Left ventricle myocardium inferior (tissue), 1 donor: Measurements from ENCODE around the gene AWAT2. TPM values are rescaled to one million over a fixed set of nuclear protein-coding genes. Genes with fewer than 3 reads are reported as not detected.

ENCODE experiments used
- DNase-seq: peaks from one replicate; pipeline ENCODE4 v3.0.0-alpha.2; 2020
- H3K27ac ChIP-seq: fragments of 200-600 bp; replicated peaks from 2 replicates; pipeline ENCODE4 v1.8.0; 2021
- H3K27me3 ChIP-seq: fragments of 200-600 bp; 2 replicates; pipeline ENCODE4 v1.8.0; 2021; ENCODE audit warnings: low read depth
- H3K36me3 ChIP-seq: fragments of 200-600 bp; 2 replicates; pipeline ENCODE4 v1.8.0; 2021
- H3K4me1 ChIP-seq: fragments of 200-600 bp; 2 replicates; pipeline ENCODE4 v1.8.0; 2021
- H3K4me3 ChIP-seq: fragments of 200-600 bp; 2 replicates; pipeline ENCODE4 v1.8.0; 2021; ENCODE audit warnings: mild to moderate bottlenecking, moderate library complexity
- H3K9me3 ChIP-seq: fragments of 200-600 bp; replicated peaks from 2 replicates; pipeline ENCODE4 v1.8.0; 2021
- intact Hi-C: fragments of 100-400 bp; cut with micrococcal nuclease; formaldehyde crosslinking; loops from one replicate; pipeline ENCODE4 v1.11.0; 2022
- total RNA-seq: library from RNA; stranded (reverse); fragmentation: NEBNext Ultra II Directional; extraction: Animal tissue kit (Norgen Biotek cat#: 25700); gene quantifications from one replicate; pipeline ENCODE4 v1.2.1, GENCODE V29; 2021
- TF ChIP-seq, protein P1 (sequence below): fragments of 200-600 bp; IDR thresholded peaks from 2 replicates; pipeline ENCODE4 v1.8.0; 2021; ENCODE audit warnings: antibody characterized with exemption, mild to moderate bottlenecking, borderline replicate concordance
- donor health status: DM: no; HTN: yes; CAD: no; lungs with severe emphysema.

AWAT2 gene
- total RNA-seq, 1 donor from 2014 or later: not detected

DNA sequence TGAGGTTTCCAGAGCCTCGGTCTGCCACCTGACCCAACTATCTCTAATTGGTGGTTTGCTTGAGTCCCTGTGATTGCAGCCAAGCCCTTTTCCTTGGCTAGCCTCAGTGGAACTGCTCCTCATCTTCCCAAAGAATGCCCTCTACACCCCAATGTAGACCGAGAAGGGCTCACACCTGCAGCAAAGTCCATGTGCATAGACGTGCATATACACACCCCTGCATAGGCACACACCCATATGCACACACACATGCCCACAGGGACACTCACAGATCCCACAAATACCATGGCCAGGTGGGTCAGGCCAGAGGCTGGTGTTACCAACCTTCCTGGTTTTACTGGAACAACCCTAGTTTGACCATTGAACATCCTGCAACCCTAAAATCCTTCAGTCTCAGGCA, 332 bp downstream of the AWAT2 start:
- no peaks in the 10 kb centered on the region for H3K4me1 ChIP-seq
- H3K36me3 ChIP-seq: no peaks in the 10 kb centered on the region
- TF ChIP-seq, protein P1, sequence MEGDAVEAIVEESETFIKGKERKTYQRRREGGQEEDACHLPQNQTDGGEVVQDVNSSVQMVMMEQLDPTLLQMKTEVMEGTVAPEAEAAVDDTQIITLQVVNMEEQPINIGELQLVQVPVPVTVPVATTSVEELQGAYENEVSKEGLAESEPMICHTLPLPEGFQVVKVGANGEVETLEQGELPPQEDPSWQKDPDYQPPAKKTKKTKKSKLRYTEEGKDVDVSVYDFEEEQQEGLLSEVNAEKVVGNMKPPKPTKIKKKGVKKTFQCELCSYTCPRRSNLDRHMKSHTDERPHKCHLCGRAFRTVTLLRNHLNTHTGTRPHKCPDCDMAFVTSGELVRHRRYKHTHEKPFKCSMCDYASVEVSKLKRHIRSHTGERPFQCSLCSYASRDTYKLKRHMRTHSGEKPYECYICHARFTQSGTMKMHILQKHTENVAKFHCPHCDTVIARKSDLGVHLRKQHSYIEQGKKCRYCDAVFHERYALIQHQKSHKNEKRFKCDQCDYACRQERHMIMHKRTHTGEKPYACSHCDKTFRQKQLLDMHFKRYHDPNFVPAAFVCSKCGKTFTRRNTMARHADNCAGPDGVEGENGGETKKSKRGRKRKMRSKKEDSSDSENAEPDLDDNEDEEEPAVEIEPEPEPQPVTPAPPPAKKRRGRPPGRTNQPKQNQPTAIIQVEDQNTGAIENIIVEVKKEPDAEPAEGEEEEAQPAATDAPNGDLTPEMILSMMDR: no peak
- no peak overlapping the region for H3K27ac ChIP-seq
- no peak overlapping the region for H3K4me3 ChIP-seq
- intact Hi-C loops: no loop called here
- H3K9me3 ChIP-seq: no peaks in the 10 kb centered on the region
- DNase-seq: no peak
- H3K27me3 ChIP-seq: no peaks in the 10 kb centered on the region

DNA sequence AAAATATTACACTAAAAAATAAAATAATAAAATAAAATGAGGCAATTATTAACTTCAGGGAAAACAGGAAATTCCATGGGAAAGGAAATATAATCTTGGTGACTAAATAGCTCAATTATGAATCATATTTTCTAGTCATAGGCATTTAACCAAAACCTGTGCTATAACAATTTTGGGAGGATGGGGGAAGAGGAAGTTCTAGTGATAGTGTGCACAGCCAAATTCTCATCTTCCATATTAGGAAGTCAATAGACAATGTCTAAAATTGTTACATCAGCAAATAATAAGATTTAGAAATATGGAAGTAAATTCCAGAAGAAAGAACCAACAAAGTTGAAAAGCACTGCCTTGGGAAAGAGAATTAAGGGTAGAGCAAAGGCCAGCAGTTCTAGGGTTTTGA, 2.8 kb downstream of the AWAT2 start:
- no peak overlapping the region for H3K4me3 ChIP-seq
- H3K27ac ChIP-seq: no peak overlapping the region
- no peaks in the 10 kb centered on the region for H3K4me1 ChIP-seq
- intact Hi-C loops: no loop called here
- TF ChIP-seq, protein P1: no peak
- no peaks in the 10 kb centered on the region for H3K36me3 ChIP-seq
- no peak for DNase-seq
- H3K9me3 ChIP-seq: no peaks in the 10 kb centered on the region
- no peaks in the 10 kb centered on the region for H3K27me3 ChIP-seq

DNA sequence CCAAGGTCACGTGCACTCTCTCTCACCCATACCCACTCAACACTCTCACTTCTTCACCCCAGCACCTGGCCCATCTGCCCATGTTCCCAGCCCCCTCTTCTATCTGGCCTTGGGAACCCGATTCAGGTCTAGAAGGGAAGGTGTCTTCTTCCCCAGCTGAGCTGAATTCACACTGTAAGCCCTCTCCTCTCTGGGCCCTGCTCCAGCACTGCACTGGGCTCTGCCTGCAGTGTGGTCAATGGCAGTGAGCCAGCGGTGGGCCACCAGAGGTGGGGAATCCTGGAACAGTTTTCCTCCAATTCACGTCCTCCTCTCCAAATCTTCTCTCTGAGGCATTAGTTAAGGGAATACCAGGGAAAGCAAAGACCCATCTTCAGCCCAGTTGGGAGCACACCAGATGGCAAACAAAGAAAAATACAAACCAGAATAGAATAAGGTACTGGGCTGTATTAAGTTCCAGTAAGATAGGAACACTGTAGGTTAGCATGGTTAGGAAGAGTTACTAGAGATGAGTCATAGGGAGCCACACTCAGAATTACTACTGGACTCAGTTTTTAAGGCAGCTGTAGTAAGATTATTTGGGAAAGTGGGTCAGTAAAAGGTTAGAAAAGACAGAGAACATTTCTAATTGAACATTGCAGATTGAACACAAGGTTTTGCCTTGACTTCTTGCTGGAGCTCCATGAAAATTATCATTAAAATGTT, 5.0 kb downstream of the AWAT2 start:
- intact Hi-C loops: no loop called here
- no peak for DNase-seq
- TF ChIP-seq, protein P1: no peak

DNA sequence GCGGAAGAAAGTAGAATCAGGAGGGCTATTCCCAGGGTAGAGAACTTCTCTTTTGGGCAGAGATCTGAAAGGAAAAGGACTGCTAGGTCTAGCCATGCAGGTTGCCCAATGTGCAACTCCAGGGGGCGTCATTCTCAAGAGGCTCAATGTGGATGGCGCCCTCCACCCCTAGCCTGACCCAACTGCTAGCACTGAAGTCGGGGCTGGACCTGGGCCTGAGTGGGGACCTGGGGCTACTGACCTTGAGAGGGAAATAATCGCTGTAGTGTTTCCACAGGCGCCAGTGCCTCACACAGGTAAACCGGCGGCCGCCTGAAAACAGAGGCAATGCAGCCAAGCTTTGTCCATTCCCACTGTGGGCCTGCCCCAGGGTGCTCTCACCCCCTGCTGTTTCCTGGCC, 6.1 kb downstream of the AWAT2 start:
- TF ChIP-seq, protein P1: no peak
- no peak for DNase-seq
- Histone ChIP-seq H3K4me1 (no peaks in the 10 kb centered on the region), H3K27me3 (no peaks in the 10 kb centered on the region), H3K27ac (no peak overlapping the region), H3K9me3 (no peaks in the 10 kb centered on the region), H3K36me3 (no peaks in the 10 kb centered on the region), H3K4me3 (no peak overlapping the region)
- intact Hi-C loops: no loop called here

More for the DNA sequence above, 5.0 kb downstream of the AWAT2 start:
- Histone ChIP-seq H3K27me3 (no peaks in the 10 kb centered on the region), H3K36me3 (no peaks in the 10 kb centered on the region), H3K9me3 (no peaks in the 10 kb centered on the region), H3K4me3 (no peak overlapping the region), H3K27ac (no peak overlapping the region), H3K4me1 (no peaks in the 10 kb centered on the region)

DNA sequence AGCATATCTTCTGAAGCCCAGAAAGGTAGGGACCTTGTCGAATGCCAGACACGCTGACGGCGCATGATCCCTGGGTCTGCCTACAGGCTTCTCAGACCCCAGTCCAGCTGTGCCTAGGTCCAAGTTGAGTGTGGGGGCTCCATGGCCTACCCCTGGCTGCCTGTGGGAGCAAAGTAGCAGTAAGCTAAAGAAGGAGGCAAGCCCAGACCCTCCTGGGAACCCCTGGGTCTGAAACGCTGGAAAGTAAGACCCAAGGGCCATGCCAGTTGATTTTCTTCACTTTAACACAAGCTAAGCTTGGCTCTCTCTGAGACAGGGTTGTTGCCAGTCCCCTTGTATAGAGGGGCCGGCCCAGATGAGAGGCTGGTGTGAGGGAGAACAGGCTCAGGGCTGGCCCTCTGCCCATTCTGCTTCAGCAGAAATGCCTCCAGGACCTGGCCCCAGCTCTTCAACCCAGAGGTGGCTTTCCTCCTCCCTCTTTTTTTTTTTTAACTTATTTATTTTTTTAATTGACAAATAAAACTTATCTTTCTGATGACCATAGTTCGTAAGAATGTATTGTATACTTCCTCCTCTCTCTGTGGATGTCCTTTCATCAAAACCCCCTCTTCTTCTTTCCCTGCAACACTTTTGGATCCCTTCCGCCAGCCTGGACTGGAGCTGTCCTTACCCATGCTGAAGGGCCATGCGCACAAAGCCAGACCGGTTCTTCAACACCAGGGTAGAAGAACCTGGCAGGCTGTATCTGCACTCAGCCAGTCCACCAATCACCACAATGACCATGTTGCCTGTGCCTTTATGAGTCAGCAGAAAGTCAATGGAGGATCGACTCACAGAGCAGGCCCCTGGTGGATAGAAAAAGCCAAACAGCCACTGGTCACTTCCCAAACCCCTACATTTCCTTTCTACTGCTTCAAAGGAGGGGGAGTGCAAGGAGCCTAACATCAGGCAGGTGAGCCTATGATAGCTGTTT, 7.1 kb downstream of the AWAT2 start:
- no peak for DNase-seq
- Histone ChIP-seq H3K4me3 (no peak overlapping the region), H3K4me1 (no peaks in the 10 kb centered on the region), H3K36me3 (no peaks in the 10 kb centered on the region), H3K27me3 (no peaks in the 10 kb centered on the region), H3K27ac (no peak overlapping the region), H3K9me3 (no peaks in the 10 kb centered on the region)
- TF ChIP-seq, protein P1: no peak
- intact Hi-C loops: no loop called here
